Tibial artery (tissue), 4 donors: ENCODE data around the gene NR1H2.

Source experiments
- DNase-seq, 2 donors: peaks; one replicate each; pipeline ENCODE4 v3.0.0-alpha.2; 2019
- H3K27ac ChIP-seq, 2 donors: fragments of 200-600 bp; sonication (generic) in 1 of 2; 1 replicate in 1 of 2; 2 replicates in 1 of 2; pipeline ENCODE4 v1.5.1; 2018 to 2019; ENCODE audit warnings: mild to moderate bottlenecking in 1 of 2
- H3K27me3 ChIP-seq, 2 donors: fragments of 200-600 bp; sonication (generic) in 1 of 2; one replicate each; pipeline versions ENCODE4 v1.5.1 to v1.6.0; 2016 to 2019
- H3K36me3 ChIP-seq, 3 donors: fragments of 200-600 bp; sonication (generic) in 2 of 3; one replicate each; pipeline ENCODE4 v1.5.1; 2016 to 2019; ENCODE audit warnings: mild to moderate bottlenecking in 2 of 3
- H3K4me1 ChIP-seq, 4 donors: fragments of 200-600 bp; sonication (generic) in 2 of 4; 1 replicate in 3 of 4; 2 replicates in 1 of 4; pipeline ENCODE4 v1.5.1; 2016 to 2019
- H3K4me3 ChIP-seq, 2 donors: fragments of 200-600 bp; sonication (generic) in 1 of 2; 1 replicate in 1 of 2; 2 replicates in 1 of 2; pipeline ENCODE4 v1.5.1; 2018 to 2019; ENCODE audit warnings: mild to moderate bottlenecking in 2 of 2
- H3K9me3 ChIP-seq, 3 donors: fragments of 200-600 bp; sonication (generic) in 1 of 3; one replicate each; pipeline ENCODE4 v1.5.1; 2016 to 2019
- intact Hi-C: fragments of 100-400 bp; cut with DNase I; formaldehyde crosslinking; loops from one replicate; pipeline ENCODE4 v1.15.0; 2023; ENCODE audit warnings: low total_unique reads
- TF ChIP-seq, protein P1 (sequence below), 2 experiments: fragments of 200-600 bp in 1 of 2; fragments of 450-650 bp in 1 of 2; IDR thresholded peaks; one replicate each; pipeline ENCODE4 v1.5.1; 2017 to 2019; ENCODE audit warnings: antibody characterized with exemption in 2 of 2, mild to moderate bottlenecking in 1 of 2, moderate library complexity in 1 of 2

The NR1H2 gene

DNA sequence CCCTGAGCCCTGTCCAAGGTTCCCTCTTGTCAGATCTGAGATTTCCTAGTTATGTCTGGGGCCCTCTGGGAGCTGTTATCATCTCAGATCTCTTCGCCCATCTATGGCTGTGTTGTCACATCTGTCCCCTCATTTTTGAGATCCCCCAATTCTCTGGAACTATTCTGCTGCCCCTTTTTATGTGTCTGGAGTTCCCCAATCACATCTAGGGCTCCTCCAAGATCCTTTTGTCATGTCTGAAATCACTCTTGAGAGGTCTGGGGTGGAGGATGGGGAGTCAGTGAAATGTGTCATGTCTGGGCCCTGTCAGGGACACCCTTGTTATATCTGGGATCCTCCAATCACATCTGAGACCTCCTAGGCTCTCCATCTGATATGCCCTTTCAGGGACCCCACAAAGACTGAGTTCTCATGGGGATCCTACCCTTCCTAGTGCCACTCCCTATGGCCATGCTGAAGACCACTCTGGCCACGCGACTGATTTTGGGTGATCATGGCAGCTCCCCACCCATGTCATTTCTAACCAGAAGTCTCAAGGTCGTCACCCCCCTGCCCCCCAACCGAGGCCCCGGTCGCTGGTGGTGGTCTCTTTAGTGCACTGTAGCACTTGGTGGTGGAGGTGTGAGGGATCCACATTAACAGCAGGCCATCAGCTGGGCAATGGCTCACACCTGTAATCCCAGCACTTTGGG, 52.7 kb downstream of the NR1H2 start:
- Histone ChIP-seq H3K27ac (no peak overlapping the region), H3K9me3 (no peaks in the 10 kb centered on the region), H3K4me1 (peaks cover 5 to 22% (median 18%) of the 10 kb centered on the region in 4 donors), H3K27me3 (peaks cover 5 to 66% of the 10 kb centered on the region in 2 donors), H3K4me3 (no peak overlapping the region), H3K36me3 (no peaks in the 10 kb centered on the region)
- TF ChIP-seq, protein P1, sequence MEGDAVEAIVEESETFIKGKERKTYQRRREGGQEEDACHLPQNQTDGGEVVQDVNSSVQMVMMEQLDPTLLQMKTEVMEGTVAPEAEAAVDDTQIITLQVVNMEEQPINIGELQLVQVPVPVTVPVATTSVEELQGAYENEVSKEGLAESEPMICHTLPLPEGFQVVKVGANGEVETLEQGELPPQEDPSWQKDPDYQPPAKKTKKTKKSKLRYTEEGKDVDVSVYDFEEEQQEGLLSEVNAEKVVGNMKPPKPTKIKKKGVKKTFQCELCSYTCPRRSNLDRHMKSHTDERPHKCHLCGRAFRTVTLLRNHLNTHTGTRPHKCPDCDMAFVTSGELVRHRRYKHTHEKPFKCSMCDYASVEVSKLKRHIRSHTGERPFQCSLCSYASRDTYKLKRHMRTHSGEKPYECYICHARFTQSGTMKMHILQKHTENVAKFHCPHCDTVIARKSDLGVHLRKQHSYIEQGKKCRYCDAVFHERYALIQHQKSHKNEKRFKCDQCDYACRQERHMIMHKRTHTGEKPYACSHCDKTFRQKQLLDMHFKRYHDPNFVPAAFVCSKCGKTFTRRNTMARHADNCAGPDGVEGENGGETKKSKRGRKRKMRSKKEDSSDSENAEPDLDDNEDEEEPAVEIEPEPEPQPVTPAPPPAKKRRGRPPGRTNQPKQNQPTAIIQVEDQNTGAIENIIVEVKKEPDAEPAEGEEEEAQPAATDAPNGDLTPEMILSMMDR (IDR thresholded peaks at IDR 0.05), result no peak
- DNase-seq, result no peak
- intact Hi-C loops, result no loop called here

DNA sequence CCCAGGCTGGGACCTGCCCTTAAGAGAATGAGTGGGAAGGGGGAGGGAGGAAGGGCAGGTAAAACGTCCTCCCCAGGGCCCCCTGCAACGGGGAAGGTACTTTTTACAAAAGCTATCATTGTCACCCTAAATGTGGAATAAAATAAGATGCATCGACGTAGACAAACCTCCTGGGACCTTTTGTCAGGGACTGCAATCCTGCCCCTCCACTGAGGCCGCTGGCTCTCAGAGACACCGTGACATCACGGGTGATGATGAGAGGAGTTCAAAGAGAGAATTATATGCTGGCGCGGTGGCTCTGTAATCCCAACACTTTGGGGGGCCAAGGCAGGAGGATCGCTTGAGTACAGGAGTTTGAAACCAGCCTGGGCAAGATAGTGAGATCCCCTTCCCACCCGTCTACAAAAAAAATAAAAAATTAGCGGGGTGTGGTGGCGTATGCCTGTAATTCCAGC, 54.7 kb downstream of the NR1H2 start:
- intact Hi-C loops, result no loop called here
- TF ChIP-seq, protein P1 (IDR thresholded peaks at IDR 0.05), result no peak
- Histone ChIP-seq H3K4me1 (peaks cover 5 to 22% (median 18%) of the 10 kb centered on the region in 4 donors), H3K27me3 (peaks cover 5 to 79% of the 10 kb centered on the region in 2 donors), H3K27ac (peak overlapping the region in 1 of 2 donors; percentile 32), H3K4me3 (peak overlapping the region; percentile 46 to 61), H3K36me3 (no peaks in the 10 kb centered on the region), H3K9me3 (no peaks in the 10 kb centered on the region)
- no peak for DNase-seq

GRCh38 chr19:50431343-50432220, 55.3 kb downstream of the NR1H2 start:
- intact Hi-C loops, result no loop called here
- TF ChIP-seq, protein P1 (IDR thresholded peaks at IDR 0.05), result no peak
- H3K4me3 ChIP-seq, result peak overlapping the region; percentile 46 to 61
- peak; percentile 65 to 84 for DNase-seq
- H3K4me1 ChIP-seq, result peaks cover 5 to 22% (median 18%) of the 10 kb centered on the region in 4 donors
- H3K36me3 ChIP-seq, result no peaks in the 10 kb centered on the region
- peaks cover 5 to 85% of the 10 kb centered on the region in 2 donors for H3K27me3 ChIP-seq
- H3K27ac ChIP-seq, result peak overlapping the region in 1 of 2 donors; percentile 32
- no peaks in the 10 kb centered on the region for H3K9me3 ChIP-seq

GRCh38 chr19:50432221-50433028, 56.2 kb downstream of the NR1H2 start, which contains the start of gene MYBPC2:
TSS of gene MYBPC2 (plus strand) at chr19:50432892. CDS start at chr19:50432954, 62 bp downstream.
- Histone ChIP-seq H3K36me3 (no peaks in the 10 kb centered on the region), H3K9me3 (no peaks in the 10 kb centered on the region), H3K27me3 (peaks cover 5 to 90% of the 10 kb centered on the region in 2 donors), H3K4me1 (peaks cover 5 to 22% (median 18%) of the 10 kb centered on the region in 4 donors), H3K27ac (peak within 1 kb of the TSS in 1 of 2 donors; percentile 32), H3K4me3 (peak within 1 kb of the TSS; percentile 46 to 61)
- no peak for DNase-seq
- intact Hi-C loops, result no loop called here
- TF ChIP-seq, protein P1 (IDR thresholded peaks at IDR 0.05), result no peak
